Measurements from ENCODE around the gene RHBDD3.

The RHBDD3 gene

DNA sequence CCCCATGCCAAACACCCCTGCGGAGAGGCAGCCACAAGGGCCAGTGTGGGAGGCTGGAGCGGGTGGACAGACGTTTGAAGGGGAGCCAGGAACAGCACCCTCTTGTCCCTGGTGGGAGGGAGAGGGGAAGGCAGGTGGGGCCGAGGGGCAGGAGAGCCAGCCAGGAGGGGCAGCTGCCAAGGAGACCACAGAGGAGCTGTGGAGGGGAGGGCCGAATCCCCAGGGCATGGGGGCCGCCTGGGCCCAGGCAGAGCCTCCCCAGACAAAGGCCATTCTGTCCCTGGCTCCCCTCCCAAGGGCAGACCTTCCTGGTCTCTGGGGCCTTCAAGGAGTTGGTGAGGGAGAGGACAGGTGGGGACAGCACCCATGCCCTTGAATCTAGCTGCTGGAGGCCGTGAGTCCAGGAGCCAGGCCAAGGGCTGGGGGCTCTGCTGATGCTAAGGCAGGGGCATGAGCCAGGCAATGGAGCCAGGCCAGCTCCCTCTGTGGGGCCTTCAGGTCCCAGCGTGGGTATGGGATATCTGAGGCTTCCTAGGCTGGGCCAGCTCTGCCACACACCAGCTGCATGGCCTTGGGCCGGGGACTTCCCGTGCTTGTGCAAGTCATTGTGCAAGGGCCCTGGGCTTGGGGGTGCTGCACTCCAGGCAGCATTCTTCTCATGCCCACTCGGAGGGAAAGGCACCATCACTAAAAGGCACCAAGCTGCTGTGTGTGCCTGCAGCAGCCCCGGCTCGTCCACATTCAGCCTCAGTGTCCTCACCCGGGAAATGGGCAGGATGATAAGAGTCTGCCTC, 50.7 kb downstream of the RHBDD3 start:
- no peak for DNase-seq

DNA sequence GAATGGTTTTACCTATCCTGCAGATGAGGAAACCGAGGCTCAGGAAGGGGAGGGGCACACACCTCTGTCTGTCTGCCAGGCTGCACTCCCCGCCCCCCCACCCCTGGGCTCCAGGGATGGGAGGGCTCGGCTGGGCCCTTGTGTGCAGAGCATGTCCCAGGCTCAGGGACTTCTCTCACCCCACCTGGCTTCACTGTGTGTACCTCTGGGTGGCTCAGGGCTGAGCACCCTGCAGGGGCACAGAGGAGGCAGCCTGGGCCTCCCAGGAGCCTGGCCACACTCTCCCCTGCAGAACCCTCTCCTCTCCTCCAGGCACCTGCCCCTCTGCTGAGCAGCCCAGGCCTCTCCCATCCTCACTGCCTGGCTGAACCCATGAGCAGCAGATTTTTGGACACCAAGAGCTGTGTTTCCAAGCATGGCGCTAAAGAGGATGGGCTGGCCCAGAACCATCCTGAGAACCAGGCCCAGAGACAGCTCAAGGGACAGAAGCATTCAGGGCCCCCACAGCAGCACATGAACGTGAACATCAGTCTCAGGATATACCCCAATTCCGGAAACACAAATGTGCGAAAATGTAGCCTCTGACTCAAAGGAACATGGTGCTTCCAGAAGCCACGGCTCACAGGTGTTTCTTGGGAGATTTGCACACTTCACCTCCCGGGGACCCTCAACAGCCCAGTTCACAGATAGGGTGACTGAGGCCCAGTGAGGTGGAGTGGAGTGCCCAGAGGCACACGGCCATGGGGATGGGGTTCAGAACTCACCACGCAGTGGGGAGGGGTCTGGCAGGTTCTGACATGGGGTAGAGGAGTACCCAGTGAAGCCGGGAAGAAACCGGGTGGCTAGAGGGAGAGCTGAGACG, 51.5 kb downstream of the RHBDD3 start:
- no peak for DNase-seq

DNA sequence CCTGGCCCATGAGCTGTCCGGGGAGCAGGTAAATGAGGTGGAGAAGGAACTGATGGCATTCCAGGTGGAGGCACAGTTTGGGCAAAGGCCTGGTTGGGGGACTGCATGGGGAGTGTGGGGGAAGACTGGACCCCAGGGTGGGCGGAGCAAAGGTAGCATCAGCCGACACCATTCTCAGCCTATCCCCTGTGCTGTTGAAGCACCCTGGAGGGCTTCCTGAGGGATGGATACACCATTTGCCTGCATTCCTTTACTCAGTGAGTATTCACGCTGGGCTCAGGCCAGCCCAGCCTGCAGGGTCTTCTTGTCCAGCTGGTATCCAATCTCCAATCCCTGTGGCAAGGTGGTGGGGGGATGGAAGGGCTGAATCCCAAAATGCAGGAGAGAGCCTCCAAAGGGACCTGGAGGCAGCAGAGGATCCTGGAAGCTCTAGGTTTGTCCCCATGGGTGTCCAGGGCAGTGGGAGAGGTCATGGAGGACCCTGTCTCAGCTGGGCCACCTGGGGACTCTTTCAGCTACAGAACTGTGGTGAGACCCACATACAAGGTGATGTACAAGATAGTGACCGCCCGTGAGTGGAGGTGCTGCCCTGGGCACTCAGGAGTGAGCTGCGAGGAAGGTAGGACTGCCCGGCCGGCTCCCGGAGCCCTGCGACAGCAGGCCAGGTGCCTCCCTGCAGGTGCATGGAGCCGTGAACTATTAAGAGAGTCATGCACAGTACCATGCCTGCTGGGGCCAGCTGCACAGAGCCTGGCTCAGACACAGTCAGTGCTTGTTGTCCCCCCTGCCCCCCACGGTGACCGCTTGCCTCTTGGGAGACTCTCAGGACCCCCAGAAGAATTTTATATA, 52.5 kb downstream of the RHBDD3 start:
- no peak for DNase-seq

DNA sequence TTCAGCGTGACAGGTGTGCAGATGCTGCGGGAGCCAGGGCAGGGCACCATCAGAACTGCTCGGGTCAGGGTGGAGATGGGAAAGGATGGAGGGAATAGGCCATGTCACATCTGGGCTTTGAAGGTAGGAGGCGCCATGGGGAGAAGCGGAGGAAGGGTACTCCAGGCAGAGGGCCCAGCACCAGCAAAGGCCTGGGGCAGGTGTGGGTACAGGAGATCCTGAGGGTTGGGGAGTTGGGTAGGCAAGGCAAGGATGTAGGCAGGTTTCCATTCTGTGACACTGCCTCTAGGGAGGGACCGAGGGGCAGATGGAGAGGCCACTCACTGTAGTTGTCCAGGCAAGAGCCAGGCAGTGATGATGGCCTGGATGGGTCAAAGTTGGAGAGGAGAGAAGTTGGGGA, 53.5 kb downstream of the RHBDD3 start:
- no peak for DNase-seq

DNA sequence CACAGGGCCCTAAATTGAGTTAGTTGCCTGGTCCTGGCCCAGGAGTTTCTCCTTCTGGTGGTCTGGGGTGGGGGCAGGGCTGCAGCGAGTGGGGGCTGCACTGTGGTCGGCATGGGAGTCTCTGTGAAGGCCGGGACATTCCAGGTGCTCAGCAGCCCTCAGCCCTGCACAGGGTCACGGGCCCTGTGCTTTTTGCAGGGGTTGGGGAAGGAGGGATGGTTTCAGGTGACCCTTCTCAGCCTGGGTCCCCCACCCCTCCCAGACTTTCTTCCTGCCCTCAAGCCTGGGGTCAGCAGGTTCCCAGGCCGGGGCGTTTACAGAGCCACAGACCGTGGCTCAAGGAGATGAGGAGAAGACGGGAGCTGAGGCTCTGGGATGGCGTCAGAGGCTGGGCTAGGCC, 54.3 kb downstream of the RHBDD3 start:
- DNase-seq = no peak

DNA sequence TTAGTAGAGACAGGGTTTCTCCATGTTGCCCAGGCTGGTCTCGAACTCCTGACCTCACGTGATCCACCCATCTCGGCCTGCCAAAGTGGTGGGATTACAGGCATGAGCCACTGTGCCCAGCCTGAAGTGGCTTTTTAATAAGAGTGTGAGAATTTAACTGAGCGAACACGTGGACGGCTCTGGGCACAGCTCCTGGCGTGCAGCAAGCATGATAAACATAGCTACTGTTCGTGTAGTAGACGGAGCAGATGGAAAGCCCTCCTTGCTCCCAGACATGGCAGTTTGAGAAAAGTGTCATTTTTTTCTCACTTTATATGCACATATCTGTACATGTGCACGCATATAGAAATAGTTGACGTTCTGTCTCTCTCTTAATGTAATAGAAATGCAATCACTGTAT, 55.0 kb downstream of the RHBDD3 start:
- DNase-seq = no peak

DNA sequence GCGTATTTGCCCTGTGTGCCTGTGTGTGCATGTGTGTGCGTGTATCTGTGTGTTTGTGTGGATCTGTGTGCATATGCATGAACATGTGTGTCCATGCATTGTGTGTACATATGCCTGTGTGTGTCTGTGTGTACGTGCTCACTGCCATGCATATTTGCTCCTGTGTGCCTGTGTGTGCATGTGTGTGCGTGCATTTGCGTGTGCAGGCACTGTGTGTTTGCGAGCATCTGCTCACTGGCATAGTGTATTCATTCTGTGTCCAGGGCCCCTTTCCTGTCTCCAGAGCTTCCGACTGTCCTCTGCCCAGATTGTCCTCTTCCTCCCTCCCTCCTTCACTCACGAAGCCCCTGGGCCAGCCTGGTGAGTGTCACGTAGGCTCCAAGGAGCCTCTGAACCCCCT, 56.3 kb downstream of the RHBDD3 start:
- no peak for DNase-seq

DNA sequence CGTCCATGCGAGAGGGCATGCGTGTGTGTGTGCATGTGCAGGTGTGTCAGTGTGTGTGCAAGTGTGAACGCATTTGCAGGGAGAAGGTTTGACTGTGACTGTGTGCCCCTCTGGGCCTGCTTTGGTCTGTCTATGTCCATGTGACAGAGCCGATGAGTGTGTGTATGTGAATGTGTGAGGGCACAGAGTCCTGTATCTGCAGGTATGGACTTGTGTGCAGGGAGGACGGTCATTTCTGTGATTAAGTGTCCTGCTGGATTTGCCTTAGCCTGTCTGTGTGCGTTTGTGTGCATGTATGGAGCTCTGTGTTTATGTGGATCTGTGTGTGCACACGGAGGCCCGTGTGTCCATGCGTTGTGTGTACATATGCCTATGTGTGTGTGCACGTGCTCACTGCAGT, 56.7 kb downstream of the RHBDD3 start:
- no peak for DNase-seq
